ENCODE data around the gene RPTOR. TPM values are rescaled to one million over a fixed set of nuclear protein-coding genes. Genes with fewer than 3 reads are reported as not detected.

RPTOR gene
- total RNA-seq, 4 donors from 2014 or later: 19.0 to 48.3 (median 27.3) TPM

DNA sequence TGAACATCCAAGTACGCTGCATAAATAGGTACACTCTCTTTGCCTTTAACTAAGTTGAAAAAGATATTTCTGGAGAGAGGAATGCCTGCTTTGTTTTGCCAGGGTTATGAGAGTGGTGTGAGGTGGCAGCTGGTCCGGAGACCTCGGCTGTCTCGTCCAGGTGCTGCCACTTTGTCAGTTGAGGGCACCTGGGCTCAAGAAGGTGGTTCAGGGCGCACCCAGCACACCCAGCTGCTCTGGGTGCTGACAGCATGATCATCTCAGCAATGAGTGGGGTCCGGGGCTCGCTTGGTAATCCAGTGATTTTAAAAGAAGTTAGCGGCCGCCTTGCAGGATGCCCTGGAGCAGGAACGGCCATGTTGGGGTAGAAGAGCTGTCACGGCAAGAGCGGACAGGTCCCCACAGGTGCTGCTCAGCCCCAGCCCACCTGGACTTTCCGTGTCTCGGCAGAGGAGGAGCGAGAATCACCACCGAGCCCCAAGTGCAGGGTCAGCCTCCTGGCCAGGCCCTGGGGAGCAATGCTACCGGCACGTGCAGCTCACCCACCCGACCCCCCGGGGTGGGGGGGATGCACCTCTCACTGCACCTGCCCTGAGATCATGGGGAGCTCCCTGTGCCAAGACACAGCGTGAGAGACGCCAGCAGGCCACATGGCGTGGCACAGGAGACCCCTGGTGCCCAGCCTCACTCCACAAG, 379.6 kb downstream of the RPTOR start:
- intact Hi-C loops (cut with DNase I; ENCODE audit: low total_unique reads): no loop called here
- no peak overlapping the region for H3K4me3 ChIP-seq
- no peaks in the 10 kb centered on the region for H3K9me3 ChIP-seq
- peaks cover 11 to 27% of the 10 kb centered on the region in 2 donors for H3K4me1 ChIP-seq
- no peaks in the 10 kb centered on the region for H3K27me3 ChIP-seq
- H3K36me3 ChIP-seq: no peaks in the 10 kb centered on the region
- no peak overlapping the region for H3K27ac ChIP-seq
- no peak for TF ChIP-seq POLR2A (IDR thresholded peaks at IDR 0.05)
- TF ChIP-seq, protein P1, sequence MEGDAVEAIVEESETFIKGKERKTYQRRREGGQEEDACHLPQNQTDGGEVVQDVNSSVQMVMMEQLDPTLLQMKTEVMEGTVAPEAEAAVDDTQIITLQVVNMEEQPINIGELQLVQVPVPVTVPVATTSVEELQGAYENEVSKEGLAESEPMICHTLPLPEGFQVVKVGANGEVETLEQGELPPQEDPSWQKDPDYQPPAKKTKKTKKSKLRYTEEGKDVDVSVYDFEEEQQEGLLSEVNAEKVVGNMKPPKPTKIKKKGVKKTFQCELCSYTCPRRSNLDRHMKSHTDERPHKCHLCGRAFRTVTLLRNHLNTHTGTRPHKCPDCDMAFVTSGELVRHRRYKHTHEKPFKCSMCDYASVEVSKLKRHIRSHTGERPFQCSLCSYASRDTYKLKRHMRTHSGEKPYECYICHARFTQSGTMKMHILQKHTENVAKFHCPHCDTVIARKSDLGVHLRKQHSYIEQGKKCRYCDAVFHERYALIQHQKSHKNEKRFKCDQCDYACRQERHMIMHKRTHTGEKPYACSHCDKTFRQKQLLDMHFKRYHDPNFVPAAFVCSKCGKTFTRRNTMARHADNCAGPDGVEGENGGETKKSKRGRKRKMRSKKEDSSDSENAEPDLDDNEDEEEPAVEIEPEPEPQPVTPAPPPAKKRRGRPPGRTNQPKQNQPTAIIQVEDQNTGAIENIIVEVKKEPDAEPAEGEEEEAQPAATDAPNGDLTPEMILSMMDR (IDR thresholded peaks at IDR 0.05): no peak
- DNase-seq: no peak

DNA sequence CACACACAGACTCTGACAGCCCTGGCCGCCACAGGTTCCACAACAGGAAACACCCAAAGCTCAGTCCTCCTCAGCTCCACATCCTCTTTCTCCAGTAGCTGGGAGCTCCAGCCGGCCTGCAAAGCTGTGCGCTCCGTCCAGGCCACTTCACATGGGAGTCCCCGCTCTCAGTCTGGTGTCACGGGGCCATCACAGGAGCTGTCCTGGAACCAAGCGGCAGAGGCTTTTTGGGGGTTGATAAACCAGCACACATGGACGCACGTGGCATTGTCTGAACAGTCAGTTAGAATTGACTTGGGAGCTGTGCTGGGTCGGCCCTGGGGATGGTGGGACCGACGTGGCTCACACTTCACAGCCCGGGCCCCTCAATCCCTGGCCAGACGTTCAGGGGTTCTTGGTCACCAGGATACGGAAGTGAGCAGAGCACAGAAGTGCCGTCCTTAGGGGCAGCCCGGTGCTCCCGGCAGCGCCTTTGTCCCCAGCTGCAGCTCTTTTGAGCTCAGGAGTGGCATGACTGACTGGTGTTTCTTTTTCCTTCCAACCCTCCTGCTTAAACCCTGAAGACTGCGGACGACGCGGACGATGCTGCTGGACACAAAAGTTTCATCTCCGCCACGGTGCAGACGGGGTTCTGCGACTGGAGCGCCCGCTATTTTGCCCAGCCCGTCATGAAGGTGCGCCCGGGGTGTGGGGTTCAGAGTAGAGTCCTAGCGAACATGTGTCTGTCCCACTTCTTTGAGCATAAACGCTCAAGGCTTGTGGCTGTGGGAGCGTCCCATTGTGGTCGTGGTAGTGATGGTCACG, 380.4 kb downstream of the RPTOR start:
- Histone ChIP-seq H3K4me1 (peaks cover 11 to 21% of the 10 kb centered on the region in 2 donors), H3K36me3 (no peaks in the 10 kb centered on the region), H3K27ac (no peak overlapping the region), H3K4me3 (no peak overlapping the region), H3K9me3 (no peaks in the 10 kb centered on the region), H3K27me3 (no peaks in the 10 kb centered on the region)
- intact Hi-C loops (cut with DNase I; ENCODE audit: low total_unique reads): no loop called here
- no peak for TF ChIP-seq POLR2A (IDR thresholded peaks at IDR 0.05)
- TF ChIP-seq, protein P1 (IDR thresholded peaks at IDR 0.05): no peak
- no peak for DNase-seq

DNA sequence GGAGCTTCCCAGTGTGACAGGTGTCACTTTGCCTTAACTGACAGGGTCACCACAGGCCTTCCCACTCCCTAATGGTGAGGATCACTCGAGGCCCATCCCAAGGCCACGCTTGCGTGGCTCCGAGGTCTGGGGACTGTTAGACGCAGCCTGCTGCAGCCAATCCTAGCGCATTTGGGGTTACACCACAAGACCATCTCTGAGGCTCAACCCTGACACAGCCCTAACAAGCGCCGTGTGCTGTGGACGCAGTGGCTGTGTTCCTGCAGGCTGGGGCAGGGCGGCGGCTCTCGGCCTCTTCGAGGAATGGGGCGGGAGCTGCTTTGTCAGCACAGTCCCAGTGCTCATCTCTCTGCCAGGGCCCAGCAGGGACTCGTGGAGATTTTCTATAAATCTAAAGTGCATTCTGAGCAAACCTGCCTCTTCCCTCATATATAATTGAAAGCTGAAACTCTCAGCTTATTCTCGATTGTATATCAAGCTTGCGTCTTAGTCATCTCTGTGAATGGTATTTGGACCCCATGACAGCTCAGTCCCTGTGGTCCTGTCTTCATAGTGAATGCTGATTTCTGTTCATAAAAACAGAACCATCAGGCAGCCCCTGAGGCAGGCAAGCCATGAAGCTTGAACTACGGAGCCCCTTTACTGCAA, 381.2 kb downstream of the RPTOR start:
- TF ChIP-seq, protein P1 (IDR thresholded peaks at IDR 0.05): no peak
- no peak for TF ChIP-seq POLR2A (IDR thresholded peaks at IDR 0.05)
- no peak overlapping the region for H3K27ac ChIP-seq
- no peak overlapping the region for H3K4me3 ChIP-seq
- no peaks in the 10 kb centered on the region for H3K9me3 ChIP-seq
- H3K36me3 ChIP-seq: no peaks in the 10 kb centered on the region
- H3K4me1 ChIP-seq: peaks cover 10 to 13% of the 10 kb centered on the region in 2 donors
- DNase-seq: no peak
- no peaks in the 10 kb centered on the region for H3K27me3 ChIP-seq
- intact Hi-C loops (cut with DNase I; ENCODE audit: low total_unique reads): no loop called here

DNA sequence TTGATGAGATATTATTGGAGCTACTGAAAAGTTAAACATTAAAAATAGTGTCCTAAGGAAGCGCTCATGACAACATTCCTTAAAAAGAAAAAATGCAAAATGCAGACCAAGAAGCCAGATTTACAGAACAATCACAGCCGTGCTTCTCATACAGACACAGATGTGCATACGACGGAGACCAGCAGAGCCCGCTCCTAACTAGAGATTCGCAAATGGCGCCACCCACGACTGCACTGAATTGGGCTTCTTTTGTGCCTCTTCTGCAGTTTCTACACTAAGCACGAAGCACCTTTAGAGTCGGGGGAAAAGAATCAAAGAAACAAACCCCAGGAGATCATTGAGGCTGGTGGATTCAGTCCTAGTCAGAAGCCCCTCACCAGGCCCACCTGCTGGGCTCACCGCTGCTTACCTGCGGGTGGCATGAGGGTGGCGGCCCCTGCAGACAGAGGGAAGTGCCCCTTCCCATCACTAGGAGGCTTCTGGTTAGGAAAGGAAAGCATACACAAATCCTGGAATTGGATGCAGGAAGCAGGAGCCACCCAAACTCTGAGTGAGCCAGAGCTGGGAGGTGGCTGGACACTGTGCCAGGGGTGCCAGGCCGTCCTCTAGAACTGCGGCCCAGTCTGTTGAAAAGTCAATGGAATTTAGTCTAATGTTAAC, 382.1 kb downstream of the RPTOR start:
- no peaks in the 10 kb centered on the region for H3K9me3 ChIP-seq
- DNase-seq: no peak
- no peak overlapping the region for H3K27ac ChIP-seq
- no peaks in the 10 kb centered on the region for H3K36me3 ChIP-seq
- no peak overlapping the region for H3K4me3 ChIP-seq
- H3K27me3 ChIP-seq: no peaks in the 10 kb centered on the region
- TF ChIP-seq, protein P1 (IDR thresholded peaks at IDR 0.05): no peak
- TF ChIP-seq POLR2A (IDR thresholded peaks at IDR 0.05): no peak
- H3K4me1 ChIP-seq: peaks cover 2 to 4% of the 10 kb centered on the region in 2 donors
- intact Hi-C loops (cut with DNase I; ENCODE audit: low total_unique reads): no loop called here
